ENCODE results near the gene TMEM220. TPM values are rescaled to one million over a fixed set of nuclear protein-coding genes. Genes with fewer than 3 reads are reported as not detected.
A peak's percentile ranks its signal among the peaks of the same experiment; 100 is the strongest.

The TMEM220 gene
- total RNA-seq, 1 experiment from 2014 or later, result 4.0 TPM

GRCh38 chr17:10737736-10738135 is 7.9 kb upstream of the TMEM220 start:
- ChIA-PET CTCF (interaction anchor here (0.6 to 3.8 kb wide), 24 partner anchors 10 to 907 kb away, joined by 3 to 99 read pairs (median 4); partner anchors contain the start of gene PIRT), POLR2A (no interaction called here)
- H3K9me3 Mint-ChIP-seq, result no peaks in the 10 kb centered on the region
- DNase-seq (ENCODE audit: low spot score), result no peak
- H3K27me3 Mint-ChIP-seq (ENCODE audit: low read depth), result no peaks in the 10 kb centered on the region
- no peaks in the 10 kb centered on the region for H3K36me3 Mint-ChIP-seq
- H3K4me1 Mint-ChIP-seq, result peaks cover 17% of the 10 kb centered on the region
- no peak for ATAC-seq
- H3K27ac Mint-ChIP-seq, result no peak overlapping the region
- H3K4me3 Mint-ChIP-seq, result no peak overlapping the region
- TF ChIP-seq, protein P1, sequence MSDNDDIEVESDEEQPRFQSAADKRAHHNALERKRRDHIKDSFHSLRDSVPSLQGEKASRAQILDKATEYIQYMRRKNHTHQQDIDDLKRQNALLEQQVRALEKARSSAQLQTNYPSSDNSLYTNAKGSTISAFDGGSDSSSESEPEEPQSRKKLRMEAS (CRISPR knock-in tag; IDR thresholded peaks at IDR 0.05), result no peak
- TF ChIP-seq, protein P2, sequence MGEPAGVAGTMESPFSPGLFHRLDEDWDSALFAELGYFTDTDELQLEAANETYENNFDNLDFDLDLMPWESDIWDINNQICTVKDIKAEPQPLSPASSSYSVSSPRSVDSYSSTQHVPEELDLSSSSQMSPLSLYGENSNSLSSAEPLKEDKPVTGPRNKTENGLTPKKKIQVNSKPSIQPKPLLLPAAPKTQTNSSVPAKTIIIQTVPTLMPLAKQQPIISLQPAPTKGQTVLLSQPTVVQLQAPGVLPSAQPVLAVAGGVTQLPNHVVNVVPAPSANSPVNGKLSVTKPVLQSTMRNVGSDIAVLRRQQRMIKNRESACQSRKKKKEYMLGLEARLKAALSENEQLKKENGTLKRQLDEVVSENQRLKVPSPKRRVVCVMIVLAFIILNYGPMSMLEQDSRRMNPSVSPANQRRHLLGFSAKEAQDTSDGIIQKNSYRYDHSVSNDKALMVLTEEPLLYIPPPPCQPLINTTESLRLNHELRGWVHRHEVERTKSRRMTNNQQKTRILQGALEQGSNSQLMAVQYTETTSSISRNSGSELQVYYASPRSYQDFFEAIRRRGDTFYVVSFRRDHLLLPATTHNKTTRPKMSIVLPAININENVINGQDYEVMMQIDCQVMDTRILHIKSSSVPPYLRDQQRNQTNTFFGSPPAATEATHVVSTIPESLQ (CRISPR knock-in tag; IDR thresholded peaks at IDR 0.05), result no peak
- TF ChIP-seq AFF4 (CRISPR knock-in tag; IDR thresholded peaks at IDR 0.05; ENCODE audit: borderline replicate concordance) (no peak), PRRX2 (CRISPR knock-in tag; IDR thresholded peaks at IDR 0.05) (no peak), MXD4 (CRISPR knock-in tag; IDR thresholded peaks at IDR 0.05; ENCODE audit: borderline replicate concordance) (no peak), ZNF121 (CRISPR knock-in tag; IDR thresholded peaks at IDR 0.05) (no peak), ZNF138 (CRISPR knock-in tag; conservative IDR thresholded peaks at IDR 0.05) (no peak)
- TF ChIP-seq, protein P3, sequence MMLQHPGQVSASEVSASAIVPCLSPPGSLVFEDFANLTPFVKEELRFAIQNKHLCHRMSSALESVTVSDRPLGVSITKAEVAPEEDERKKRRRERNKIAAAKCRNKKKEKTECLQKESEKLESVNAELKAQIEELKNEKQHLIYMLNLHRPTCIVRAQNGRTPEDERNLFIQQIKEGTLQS (CRISPR knock-in tag; conservative IDR thresholded peaks at IDR 0.05), result no peak

- no peak for TF ChIP-seq FOXK1 (CRISPR knock-in tag; IDR thresholded peaks at IDR 0.05)
- TF ChIP-seq, protein P4, sequence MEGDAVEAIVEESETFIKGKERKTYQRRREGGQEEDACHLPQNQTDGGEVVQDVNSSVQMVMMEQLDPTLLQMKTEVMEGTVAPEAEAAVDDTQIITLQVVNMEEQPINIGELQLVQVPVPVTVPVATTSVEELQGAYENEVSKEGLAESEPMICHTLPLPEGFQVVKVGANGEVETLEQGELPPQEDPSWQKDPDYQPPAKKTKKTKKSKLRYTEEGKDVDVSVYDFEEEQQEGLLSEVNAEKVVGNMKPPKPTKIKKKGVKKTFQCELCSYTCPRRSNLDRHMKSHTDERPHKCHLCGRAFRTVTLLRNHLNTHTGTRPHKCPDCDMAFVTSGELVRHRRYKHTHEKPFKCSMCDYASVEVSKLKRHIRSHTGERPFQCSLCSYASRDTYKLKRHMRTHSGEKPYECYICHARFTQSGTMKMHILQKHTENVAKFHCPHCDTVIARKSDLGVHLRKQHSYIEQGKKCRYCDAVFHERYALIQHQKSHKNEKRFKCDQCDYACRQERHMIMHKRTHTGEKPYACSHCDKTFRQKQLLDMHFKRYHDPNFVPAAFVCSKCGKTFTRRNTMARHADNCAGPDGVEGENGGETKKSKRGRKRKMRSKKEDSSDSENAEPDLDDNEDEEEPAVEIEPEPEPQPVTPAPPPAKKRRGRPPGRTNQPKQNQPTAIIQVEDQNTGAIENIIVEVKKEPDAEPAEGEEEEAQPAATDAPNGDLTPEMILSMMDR (IDR thresholded peaks at IDR 0.05), result peak; percentile 26; the same call in 1 of the 2 replicates
- no peak for TF ChIP-seq NR2C2 (CRISPR knock-in tag; IDR thresholded peaks at IDR 0.05)
- Mint-ChIP-seq H3K36me3 (no peaks in the 10 kb centered on the region), H3K27ac (no peak overlapping the region), H3K27me3 (ENCODE audit: low read depth) (no peaks in the 10 kb centered on the region), H3K4me3 (no peak overlapping the region), H3K4me1 (peaks cover 21% of the 10 kb centered on the region), H3K9me3 (peaks cover 1% of the 10 kb centered on the region; the same call in 1 of the 2 replicates)
- POLR2A ChIA-PET, result interaction anchor here (0.6 kb wide), 1 partner anchor 37 kb away, joined by 3 read pairs; no protein-coding TSS in a partner anchor
- ATAC-seq (peak; percentile 92), DNase-seq (ENCODE audit: low spot score) (peak; percentile 60)
- CTCF ChIA-PET, result interaction anchor here (0.6 to 3.8 kb wide), 26 partner anchors 11 to 907 kb away, joined by 3 to 99 read pairs (median 4); partner anchors contain the start of gene PIRT
Observed at GRCh38 chr17:10737168-10737622, 7.4 kb upstream of the TMEM220 start.

GRCh38 chr17:10735821-10736220 is 6.0 kb upstream of the TMEM220 start:
- Mint-ChIP-seq H3K9me3 (peaks cover 3% of the 10 kb centered on the region; the same call in 1 of the 2 replicates), H3K4me1 (peaks cover 30% of the 10 kb centered on the region), H3K36me3 (0 out of 2 replicates have a peak, but pooled peaks cover 3% of the 10 kb centered on the region), H3K27me3 (ENCODE audit: low read depth) (no peaks in the 10 kb centered on the region), H3K4me3 (no peak overlapping the region), H3K27ac (no peak overlapping the region)
- ATAC-seq (no peak), DNase-seq (ENCODE audit: low spot score) (no peak)
- ChIA-PET CTCF (interaction anchor here (0.8 to 2.6 kb wide), 6 partner anchors 18 to 409 kb away, joined by 3 to 5 read pairs (median 3); no protein-coding TSS in a partner anchor), POLR2A (no interaction called here)
- TF ChIP-seq AFF4 (CRISPR knock-in tag; IDR thresholded peaks at IDR 0.05; ENCODE audit: borderline replicate concordance), result no peak
- no peak for TF ChIP-seq GRHL2 (CRISPR knock-in tag; IDR thresholded peaks at IDR 0.05; ENCODE audit: insufficient replicate concordance, severe bottlenecking)
- TF ChIP-seq, protein P5, sequence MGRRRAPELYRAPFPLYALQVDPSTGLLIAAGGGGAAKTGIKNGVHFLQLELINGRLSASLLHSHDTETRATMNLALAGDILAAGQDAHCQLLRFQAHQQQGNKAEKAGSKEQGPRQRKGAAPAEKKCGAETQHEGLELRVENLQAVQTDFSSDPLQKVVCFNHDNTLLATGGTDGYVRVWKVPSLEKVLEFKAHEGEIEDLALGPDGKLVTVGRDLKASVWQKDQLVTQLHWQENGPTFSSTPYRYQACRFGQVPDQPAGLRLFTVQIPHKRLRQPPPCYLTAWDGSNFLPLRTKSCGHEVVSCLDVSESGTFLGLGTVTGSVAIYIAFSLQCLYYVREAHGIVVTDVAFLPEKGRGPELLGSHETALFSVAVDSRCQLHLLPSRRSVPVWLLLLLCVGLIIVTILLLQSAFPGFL (CRISPR knock-in tag; IDR thresholded peaks at IDR 0.05; ENCODE audit: borderline replicate concordance), result no peak
- TF ChIP-seq TEAD4 (CRISPR knock-in tag; IDR thresholded peaks at IDR 0.05), result no peak
- TF ChIP-seq RELA (CRISPR knock-in tag; IDR thresholded peaks at IDR 0.05; ENCODE audit: borderline replicate concordance), result no peak
- TF ChIP-seq ZMAT4 (CRISPR knock-in tag; IDR thresholded peaks at IDR 0.05), result no peak
- TF ChIP-seq, protein P1 (CRISPR knock-in tag; IDR thresholded peaks at IDR 0.05), result no peak
